ENCODE data around the gene RNF212.

The RNF212 gene

DNA sequence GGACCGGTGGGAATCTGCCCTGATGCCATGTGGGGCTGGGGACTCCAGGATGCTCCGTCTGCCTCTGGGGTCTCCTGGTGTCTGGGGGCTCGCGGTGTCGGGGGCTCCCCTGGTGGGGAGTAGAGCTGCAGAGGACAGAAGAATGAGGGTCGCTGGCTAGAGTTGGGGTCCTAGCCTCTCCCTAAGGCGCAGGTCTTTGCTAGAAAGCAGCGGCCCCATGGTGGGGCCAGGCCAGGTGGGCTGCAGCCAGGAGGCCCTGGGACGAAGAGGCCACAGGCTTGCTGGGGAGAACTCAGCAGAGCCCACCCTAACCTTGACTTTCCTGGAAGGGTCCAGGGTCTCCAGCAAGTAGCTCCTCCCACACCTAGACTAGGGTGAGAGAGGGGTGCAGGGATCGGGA is 80.5 kb downstream of the RNF212 start:
- TF ChIP-seq, protein P1, sequence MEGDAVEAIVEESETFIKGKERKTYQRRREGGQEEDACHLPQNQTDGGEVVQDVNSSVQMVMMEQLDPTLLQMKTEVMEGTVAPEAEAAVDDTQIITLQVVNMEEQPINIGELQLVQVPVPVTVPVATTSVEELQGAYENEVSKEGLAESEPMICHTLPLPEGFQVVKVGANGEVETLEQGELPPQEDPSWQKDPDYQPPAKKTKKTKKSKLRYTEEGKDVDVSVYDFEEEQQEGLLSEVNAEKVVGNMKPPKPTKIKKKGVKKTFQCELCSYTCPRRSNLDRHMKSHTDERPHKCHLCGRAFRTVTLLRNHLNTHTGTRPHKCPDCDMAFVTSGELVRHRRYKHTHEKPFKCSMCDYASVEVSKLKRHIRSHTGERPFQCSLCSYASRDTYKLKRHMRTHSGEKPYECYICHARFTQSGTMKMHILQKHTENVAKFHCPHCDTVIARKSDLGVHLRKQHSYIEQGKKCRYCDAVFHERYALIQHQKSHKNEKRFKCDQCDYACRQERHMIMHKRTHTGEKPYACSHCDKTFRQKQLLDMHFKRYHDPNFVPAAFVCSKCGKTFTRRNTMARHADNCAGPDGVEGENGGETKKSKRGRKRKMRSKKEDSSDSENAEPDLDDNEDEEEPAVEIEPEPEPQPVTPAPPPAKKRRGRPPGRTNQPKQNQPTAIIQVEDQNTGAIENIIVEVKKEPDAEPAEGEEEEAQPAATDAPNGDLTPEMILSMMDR (conservative IDR thresholded peaks at IDR 0.05; ENCODE audit: low read length) = no peak
- no peak for DNase-seq (ENCODE audit: low read depth)
- H3K4me3 ChIP-seq (ENCODE audit: low read length) = no peak overlapping the region

DNA sequence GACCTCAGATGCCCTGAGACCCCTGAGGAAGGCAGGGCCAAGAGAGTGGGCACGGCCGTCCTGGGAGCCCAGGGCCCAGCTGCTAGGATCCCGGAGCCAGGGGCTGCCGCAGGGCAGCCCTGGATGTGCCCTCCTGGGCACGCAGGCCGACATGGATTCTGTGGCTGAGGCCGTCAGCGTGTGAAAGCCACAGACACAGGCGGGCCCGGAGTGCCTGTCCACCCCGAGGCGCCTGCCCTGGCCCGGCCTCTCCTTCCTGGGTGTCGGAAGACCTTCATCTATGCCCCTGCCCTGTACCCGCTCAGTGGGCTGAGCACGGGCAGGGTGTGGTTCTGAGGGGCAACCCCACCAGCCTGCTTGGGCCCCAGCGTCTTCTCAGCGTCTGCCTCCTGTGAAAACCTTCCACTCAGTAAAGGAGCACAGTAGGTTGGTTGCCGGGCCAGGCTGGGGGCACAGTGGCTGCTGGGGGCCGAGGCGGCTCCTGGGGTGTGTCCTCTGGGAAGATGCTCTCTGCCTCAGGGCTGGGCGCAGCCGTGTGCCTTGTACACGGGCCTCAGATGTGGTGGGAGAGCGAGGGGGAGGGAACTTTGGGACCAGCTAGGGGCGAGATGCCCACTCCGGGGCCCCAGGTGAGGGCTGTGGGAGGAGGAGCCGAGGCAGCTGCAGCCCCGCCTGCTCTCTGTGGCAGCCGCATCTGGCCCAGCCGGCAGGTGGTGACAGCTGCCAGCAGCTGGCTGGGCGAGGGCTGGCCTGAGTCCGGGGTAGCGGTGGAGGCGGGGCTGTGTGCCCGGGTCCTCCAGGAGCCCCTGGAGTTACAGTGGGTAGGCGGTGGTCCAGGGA is 81.2 kb downstream of the RNF212 start:
- DNase-seq (ENCODE audit: low read depth) = no peak
- H3K4me3 ChIP-seq (ENCODE audit: low read length) = no peak overlapping the region

DNA sequence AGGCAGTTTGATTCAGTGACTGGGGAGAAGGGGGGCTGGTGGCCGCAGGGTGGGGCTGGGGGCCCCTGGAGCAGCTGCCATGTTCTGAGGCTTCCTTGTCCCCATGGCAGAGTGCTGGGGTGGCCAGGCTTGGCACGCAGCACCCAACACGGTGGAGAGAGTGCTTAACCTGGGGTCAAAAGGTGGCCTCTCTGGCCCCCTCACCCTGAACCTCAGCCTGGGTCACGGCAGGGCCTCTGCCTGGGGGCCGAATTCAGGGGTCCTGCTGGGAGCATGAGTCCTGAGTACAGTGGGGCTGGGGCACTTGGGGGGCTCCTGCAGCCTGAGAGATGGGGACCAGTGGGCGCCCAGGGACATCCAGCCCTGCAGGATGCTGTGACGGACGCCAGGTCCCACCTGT is 82.0 kb downstream of the RNF212 start:
- H3K4me3 ChIP-seq (ENCODE audit: low read length) = no peak overlapping the region
- TF ChIP-seq, protein P1 (conservative IDR thresholded peaks at IDR 0.05; ENCODE audit: low read length) = no peak
- no peak for DNase-seq (ENCODE audit: low read depth)

More for the DNA sequence above, 81.2 kb downstream of the RNF212 start:
- TF ChIP-seq, protein P1 (conservative IDR thresholded peaks at IDR 0.05; ENCODE audit: low read length) = no peak

DNA sequence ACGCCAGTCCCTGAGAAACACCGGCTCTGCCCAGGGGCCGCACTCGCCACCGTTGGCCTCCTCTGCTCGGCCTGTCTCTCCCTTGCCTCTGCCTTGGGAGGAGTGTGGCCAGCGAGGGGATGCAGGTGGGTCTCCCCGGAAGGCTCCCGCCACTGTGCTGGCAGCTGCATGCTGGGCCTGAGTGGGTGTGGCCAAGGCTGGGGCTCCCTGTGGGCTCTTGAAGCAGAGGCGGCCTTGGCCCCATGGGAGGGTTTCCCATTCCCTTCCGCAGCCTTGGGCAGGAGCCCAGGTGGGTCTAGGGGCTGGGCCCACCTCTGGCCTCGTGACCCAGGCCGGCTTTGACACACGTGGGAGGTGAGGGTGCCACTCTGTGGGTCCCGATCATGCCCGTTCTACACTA is 82.8 kb downstream of the RNF212 start:
- DNase-seq (ENCODE audit: low read depth) = no peak
- TF ChIP-seq, protein P1 (conservative IDR thresholded peaks at IDR 0.05; ENCODE audit: low read length) = no peak
- H3K4me3 ChIP-seq (ENCODE audit: low read length) = no peak overlapping the region

DNA sequence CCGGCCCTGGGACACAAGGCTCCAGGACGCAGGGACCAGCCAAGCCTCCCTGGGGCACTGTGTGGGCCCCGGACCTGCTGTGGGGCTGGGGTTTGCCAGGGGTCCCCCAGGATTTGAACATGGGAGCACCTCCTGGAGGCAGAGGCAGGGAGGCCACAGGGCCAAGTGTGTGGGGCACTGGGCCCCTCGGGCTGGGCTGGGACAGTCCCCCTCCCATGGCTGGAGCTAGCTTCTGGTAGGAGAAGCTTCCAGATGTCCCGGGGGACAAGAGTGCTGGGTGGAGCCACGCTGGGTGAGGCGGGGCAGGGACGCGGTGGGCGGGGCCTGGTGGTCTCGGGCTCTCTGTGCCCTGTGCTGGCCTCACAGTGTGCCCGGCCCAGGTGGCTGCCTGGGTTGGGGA is 83.3 kb downstream of the RNF212 start:
- TF ChIP-seq, protein P1 (conservative IDR thresholded peaks at IDR 0.05; ENCODE audit: low read length) = no peak
- DNase-seq (ENCODE audit: low read depth) = no peak
- no peak overlapping the region for H3K4me3 ChIP-seq (ENCODE audit: low read length)

DNA sequence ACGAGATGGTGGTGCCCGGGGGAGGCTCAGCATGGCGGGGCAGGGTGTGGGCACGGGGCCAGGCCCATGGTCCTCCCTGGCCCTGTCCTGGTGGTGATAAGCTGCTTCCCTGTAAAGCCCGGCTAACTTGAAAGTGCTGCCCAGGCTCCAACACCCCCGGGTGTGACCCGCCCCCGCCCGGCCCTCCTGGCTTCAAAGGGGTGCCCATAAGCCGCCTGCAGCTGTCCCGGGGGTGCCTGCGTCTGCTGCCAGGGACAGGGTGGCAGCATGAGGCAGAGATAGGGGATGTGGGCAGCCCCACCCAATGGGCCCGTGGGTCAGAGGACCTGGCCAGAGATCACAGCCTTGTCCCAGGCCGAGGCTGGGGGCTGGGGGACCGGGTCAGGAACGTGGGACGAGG is 83.8 kb downstream of the RNF212 start:
- DNase-seq (ENCODE audit: low read depth) = no peak
- TF ChIP-seq, protein P1 (conservative IDR thresholded peaks at IDR 0.05; ENCODE audit: low read length) = no peak
- H3K4me3 ChIP-seq (ENCODE audit: low read length) = no peak overlapping the region

DNA sequence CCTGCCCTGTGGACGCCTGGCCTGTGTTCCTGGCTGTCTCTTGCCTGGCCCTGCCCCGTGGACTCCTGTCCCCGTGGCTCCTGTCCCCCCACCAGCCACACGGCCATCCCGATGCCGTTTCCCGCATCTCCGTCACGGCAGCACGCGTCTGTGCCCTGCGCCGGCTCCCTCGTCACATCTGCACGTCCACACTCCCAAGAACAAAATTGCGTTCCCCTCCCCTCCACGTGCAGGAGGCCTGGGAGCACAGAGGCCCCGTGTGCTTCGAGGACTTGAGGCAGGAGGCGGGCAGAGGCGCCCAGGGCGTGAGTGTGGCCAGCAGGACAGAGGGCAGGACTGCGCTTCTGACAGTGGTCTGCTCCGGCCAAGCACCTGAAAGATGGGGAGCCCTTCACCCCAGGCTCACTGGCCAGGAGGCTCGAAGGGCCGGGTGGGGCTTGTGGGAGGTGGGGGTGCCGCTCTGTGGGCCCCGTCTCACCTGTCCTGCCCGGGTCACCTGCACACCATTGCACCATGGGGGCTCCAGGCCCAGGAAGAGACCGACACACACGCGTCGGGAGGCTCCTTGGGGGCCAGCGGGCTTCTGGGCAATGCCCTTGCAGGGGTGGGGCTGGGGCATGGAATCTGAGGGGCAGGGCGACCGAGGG is 84.7 kb downstream of the RNF212 start:
- H3K4me3 ChIP-seq (ENCODE audit: low read length) = no peak overlapping the region
- TF ChIP-seq, protein P1 (conservative IDR thresholded peaks at IDR 0.05; ENCODE audit: low read length) = no peak
- no peak for DNase-seq (ENCODE audit: low read depth)
